Stimulated activated CD8-positive, alpha-beta memory T cell treated with anti-CD3 and anti-CD28 coated beads, Interleukin-12 subunit alpha, Interleukin-12 subunit beta, amount 100 ng/mL, for 24 hours (primary cell): Measurements from ENCODE around the gene SAT1.

ENCODE experiments used
- DNase-seq: peaks from one replicate; pipeline ENCODE4 v3.0.0-alpha.2; 2020; ENCODE audit errors: extremely low read depth

Gene SAT1

DNA sequence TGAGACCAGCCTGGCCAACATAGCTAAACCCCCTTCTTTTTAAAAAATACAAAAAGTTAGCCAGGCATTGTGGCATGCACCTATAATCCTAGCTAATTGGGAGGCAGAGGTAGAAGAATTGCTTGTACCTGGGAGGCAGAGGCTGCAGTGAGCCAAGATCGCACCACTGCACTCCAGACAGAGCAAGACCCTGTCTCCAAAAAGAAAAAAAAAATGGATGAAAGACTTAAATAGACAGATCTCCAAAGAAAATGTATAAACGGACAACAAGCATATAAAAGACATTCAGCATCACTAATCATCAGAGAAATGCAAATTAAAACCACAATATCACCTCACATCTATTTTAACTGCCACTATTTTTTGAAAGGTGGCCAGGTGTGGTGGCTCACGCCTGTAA is 6.6 kb upstream of the SAT1 start:
- DNase-seq = no peak

DNA sequence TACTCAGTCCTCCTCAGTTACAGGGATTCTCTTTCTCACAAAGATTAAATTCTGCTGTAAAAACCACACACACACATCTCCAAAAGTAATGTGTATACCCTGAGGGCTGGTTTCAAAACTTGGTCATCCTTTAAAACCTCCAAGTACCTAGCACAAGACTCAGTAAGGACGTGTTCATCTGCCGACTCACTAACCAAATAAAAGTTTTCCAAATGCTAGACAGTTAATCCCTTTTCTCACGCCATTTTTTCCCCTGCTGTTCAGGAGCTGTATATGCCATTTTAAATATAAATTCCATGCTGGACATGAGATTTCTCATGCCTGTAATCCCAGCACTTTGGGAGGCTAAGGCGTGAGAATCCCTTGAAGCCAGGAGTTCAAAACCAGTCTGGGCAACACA is 3.9 kb upstream of the SAT1 start:
- no peak for DNase-seq

DNA sequence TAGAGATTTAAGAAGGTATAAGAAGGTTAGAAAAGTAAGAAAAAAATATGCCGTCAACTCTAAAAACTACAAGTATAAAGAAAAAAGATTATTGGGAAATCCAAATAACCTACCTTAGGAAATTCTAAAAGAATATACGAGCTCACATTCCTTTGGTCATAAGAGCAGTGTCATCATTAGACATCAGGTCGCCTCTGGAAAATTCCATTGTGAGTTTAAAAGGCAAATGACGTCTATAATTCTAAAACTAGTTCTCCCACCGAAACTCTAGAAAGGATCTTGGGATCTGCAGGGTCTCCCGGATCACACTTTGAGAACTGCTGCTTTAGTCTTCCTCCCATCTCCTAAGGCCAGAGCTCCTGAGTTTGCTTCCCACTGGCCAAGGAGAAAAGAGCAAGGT is 518 bp upstream of the SAT1 start:
- no peak for DNase-seq

GRCh38 chrX:23783589-23784469 is 856 bp downstream of the SAT1 start:
- no peak for DNase-seq

- no peak for DNase-seq
Measured at GRCh38 chrX:23784470-23785331, 1.7 kb downstream of the SAT1 start.

DNA sequence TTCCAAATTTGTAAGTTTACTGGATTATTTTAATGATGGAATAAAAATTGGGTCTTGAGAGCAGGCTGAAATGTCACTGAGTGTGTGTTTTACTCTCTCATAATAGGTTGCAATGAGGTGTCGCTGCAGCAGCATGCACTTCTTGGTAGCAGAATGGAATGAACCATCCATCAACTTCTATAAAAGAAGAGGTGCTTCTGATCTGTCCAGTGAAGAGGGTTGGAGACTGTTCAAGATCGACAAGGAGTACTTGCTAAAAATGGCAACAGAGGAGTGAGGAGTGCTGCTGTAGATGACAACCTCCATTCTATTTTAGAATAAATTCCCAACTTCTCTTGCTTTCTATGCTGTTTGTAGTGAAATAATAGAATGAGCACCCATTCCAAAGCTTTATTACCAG is 2.6 kb downstream of the SAT1 start:
- DNase-seq = no peak

- DNase-seq = no peak
Measured at GRCh38 chrX:23786268-23786815, 3.4 kb downstream of the SAT1 start.

DNA sequence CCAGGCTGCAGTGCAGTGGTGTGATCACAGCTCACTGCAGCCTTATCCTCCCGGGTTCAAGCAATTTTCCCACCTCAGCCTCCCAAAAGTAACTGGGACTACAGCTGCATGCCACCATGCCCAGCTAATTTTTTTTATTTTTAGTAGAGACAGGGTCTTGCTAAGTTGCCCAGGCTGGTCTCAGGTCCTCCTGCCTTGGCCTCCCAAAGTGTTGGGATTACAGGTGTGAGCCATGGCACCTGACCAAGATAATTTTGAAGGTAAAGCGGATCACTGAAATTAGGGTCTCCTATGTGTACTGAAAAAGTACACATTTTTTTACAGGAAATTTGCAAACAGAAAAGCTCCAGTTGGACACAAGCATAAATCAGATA is 4.8 kb downstream of the SAT1 start:
- DNase-seq = no peak

DNA sequence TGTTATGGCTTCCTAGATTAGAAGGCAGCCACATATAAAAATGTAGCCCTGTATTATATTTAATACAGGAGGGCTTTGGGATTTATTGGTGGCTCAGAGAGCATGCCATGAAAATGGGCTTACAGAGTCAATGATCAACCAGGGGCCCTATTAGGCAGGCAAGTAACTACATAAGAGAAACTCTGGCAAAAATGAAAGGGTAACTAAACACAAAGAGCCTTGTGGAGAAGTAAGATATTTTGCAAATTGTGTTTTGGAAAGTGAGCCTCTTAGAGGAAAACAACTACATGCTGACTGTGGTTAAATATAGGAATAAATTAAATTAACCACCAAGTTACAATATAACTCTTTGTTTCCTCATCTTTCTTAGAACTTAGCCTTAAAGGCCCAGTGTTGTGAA is 5.5 kb downstream of the SAT1 start:
- DNase-seq = no peak

DNA sequence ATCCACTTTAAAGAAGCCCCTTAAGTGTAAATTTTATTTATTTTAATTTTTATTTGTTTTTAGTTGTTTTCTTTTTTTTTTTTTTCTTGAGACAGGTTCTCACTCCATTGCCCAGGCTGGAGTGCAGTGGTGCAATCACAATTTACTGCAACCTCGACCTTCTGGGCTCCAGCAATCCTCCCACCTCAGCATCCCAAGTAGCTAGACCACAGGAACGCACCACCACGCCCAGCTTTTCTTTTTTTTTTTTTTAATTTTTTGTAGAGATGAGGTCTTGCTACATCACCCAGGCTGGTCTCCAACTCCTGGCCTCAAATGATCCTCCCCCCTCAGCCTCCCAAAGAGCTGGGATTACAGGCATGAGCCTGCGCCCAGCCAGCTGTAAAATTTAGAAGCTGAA is 6.0 kb downstream of the SAT1 start:
- DNase-seq = no peak

GRCh38 chrX:23789386-23790154 is 6.6 kb downstream of the SAT1 start:
- no peak for DNase-seq

- no peak for DNase-seq
Measured at GRCh38 chrX:23790155-23790497, 7.2 kb downstream of the SAT1 start.

- no peak for DNase-seq
Measured at GRCh38 chrX:23792861-23793553, 10.0 kb downstream of the SAT1 start.

DNA sequence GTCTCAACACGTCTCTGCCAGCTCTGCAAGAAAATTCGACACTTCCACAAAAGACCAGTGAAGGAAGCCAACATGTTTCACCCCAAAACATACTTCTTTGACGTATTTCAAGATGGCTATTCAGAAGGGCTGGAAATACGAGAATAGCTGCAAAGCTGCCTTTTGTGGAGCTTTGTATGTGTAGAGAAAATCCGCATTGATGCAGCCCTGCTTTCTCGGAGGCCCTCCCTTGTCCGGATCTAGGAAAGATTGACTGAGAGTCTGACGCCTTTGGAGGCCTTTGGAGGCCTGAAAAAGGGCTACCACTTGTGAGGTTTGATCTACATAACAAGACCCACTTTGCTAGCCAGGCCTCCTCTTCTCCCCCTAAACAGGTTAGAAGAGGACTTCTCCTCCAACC is 12.2 kb downstream of the SAT1 start:
- DNase-seq = no peak

GRCh38 chrX:23797371-23798128 is 14.6 kb downstream of the SAT1 start:
- no peak for DNase-seq

GRCh38 chrX:23799469-23800065 is 16.6 kb downstream of the SAT1 start:
- no peak for DNase-seq

DNA sequence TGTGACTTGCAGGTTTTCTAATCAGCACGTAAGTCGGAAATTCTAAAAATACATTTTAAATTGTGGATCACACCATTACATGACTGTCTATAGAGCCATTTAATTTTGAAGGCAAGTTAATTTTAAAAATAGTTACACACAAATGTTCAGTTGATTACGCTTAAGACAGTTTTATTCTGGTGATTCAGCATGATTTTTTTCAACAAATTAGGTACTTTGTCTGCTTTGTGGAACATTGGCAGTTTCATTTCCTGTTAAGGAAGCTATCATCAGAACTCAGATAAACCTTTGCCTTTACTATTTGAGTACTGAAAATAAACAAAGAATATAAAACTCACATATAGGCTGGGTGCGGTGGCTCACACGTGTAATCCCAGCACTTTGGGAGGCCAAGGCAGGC is 19.5 kb downstream of the SAT1 start:
- no peak for DNase-seq

- no peak for DNase-seq
Measured at GRCh38 chrX:23803931-23804381, 21.0 kb downstream of the SAT1 start.

GRCh38 chrX:23804578-23804977 is 21.6 kb downstream of the SAT1 start:
- DNase-seq = no peak

DNA sequence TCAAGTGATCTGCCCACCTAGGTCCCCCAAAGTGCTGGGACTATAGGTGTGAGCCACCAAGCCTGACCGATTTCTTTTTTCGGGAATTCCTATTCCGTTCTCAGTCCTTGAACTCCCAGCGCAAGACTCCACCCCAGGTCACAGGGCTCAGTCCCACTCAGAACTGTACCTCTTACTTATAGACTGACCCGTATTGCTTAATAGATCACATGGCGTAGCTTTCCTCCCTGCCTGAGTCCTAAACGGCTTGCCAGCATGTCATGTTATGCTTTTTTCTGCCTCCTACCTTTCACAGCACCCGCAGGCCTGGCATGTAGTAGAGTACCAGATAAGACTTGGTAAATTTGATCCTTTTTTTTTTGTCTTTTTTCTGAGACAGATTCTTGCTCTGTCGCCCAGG is 22.4 kb downstream of the SAT1 start:
- no peak for DNase-seq
